GM18505 (cell line): ENCODE results near the gene GSG1L.

Source experiments
- ATAC-seq: cut with Tn5 transposase; IDR thresholded peaks from one replicate; pipeline ENCODE4 v1.9.1; 2021; ENCODE audit not compliant: unreplicated experiment
- POLR2A ChIP-seq: IDR thresholded peaks from 4 replicates; pipeline ENCODE4 v1.6.1; 2011; ENCODE audit warnings: borderline replicate concordance; ENCODE audit not compliant: insufficient read depth, insufficient read length; ENCODE audit errors: extremely low read depth

The GSG1L gene

GRCh38 chr16:28064150-28064549, 636 bp upstream of the GSG1L start:
- ATAC-seq, result no peak

GRCh38 chr16:28062847-28063521, 530 bp downstream of the GSG1L start:
- TF ChIP-seq POLR2A, result no peak
- no peak for ATAC-seq

More at GRCh38 chr16:28064150-28064549, 636 bp upstream of the GSG1L start:
- no peak for TF ChIP-seq POLR2A

DNA sequence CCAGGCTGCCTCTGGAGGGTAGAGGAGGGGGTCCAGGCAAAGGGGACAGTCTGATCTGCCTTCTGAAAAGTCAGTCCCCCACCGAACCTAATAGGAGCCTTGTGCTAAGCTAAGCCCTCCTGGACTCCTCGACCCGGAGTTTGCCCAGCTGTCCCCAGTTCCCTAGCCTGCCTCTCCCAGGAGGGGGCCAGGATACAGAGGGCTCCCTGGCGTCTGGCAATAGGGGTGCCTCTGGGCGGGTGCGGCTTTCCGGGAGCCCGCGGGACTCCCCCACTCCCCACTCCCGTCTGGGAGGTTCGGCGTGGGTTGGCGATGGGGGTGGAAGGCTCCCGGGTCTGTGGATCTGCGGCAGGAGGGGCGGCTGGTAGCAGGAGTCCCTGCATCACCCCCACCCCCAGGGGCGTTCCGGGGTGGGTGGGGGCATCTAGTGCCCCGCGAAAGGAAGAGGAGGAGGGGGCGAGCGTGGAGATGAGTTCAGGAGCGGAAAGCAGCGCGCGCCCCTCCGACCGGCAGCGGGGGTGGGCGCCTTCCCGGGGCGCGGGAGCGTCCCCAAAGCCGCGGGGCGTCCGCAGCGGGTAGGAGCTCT, 1.2 kb downstream of the GSG1L start:
- TF ChIP-seq POLR2A, result no peak
- no peak for ATAC-seq

- ATAC-seq, result no peak
- no peak for TF ChIP-seq POLR2A
Measured at GRCh38 chr16:28061352-28062101, 2.0 kb downstream of the GSG1L start.

DNA sequence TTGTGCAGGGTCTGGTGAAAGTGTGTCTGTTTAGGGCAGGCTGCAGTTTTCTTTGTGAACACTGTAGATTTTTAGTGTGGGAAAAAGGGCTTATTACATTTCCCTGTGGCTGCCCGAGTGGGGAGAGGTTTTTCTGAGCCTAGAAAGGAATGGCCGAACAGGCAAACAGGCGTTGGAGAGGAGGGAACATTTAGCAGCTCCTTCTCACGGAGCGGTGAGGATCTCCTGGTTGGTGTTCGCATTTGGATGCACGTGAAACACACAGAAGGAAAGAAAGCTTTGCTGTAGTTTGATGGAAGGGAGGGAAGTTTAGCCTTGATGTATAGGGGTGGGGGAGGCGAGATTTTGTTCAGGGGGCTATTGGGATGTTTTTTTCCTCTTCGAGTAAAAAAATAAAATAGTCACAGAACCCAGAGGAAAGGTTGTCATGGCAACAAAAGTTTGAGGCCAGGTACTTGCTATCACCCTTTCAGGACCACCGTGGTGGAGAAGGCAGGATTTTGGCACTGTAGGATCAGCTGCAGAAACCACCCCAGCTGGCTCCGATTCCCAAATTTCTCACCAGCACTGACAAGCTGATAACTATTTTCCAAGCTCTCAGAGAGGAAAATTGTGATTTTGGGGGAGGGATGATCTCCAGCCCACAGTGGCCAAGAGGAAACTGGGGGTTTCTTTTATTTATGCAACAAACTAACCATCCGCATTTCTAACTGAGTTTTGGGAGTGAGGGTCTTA, 3.5 kb downstream of the GSG1L start:
- TF ChIP-seq POLR2A, result no peak
- no peak for ATAC-seq

- no peak for ATAC-seq
- no peak for TF ChIP-seq POLR2A
Measured at GRCh38 chr16:28058839-28059589, 4.5 kb downstream of the GSG1L start.

- ATAC-seq, result no peak
- TF ChIP-seq POLR2A, result no peak
Measured at GRCh38 chr16:28057949-28058348, 5.6 kb downstream of the GSG1L start.

GRCh38 chr16:28053461-28053860, 10.1 kb downstream of the GSG1L start:
- no peak for ATAC-seq
- TF ChIP-seq POLR2A, result no peak

DNA sequence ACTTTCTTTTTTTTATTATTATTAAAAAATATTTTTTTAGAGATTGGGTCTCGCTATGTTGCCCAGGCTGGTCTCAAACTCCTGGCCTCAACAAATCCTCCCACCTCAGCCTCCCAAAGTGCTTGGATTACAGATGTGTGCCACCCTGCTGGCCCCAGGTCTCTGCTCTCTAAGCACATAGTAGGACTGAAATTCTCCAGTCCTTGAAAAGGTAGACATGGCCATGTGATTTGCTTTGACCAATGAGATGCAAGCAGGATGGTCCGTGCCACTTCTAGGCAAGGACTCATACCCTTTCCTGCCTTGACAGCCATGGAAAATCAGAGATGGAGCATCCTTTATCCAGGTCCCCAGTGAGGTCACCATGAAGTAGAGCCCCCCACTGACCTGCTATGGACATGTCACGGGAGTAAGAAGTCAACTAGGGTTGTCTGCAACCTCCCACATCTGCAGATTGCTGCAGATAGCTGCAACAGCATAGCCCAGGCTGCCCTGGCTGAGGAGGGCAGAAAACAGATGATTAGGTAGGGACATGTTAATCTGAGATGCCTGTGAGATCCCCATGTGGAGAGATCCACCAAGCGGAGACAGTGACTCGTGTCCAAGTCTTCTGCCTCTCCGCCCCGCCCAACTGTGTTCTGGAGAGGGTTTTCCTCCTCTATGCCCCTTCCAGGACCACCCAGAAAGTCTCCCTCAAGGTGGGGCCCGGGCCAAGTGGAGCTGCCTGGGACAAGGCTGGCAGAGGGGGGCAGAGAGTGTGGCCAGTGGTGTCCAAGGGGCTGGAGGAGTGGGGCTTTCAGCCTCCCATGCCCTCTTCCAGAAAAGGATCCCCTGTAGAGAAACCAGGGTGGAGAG, 11.0 kb downstream of the GSG1L start:
- no peak for TF ChIP-seq POLR2A
- no peak for ATAC-seq

DNA sequence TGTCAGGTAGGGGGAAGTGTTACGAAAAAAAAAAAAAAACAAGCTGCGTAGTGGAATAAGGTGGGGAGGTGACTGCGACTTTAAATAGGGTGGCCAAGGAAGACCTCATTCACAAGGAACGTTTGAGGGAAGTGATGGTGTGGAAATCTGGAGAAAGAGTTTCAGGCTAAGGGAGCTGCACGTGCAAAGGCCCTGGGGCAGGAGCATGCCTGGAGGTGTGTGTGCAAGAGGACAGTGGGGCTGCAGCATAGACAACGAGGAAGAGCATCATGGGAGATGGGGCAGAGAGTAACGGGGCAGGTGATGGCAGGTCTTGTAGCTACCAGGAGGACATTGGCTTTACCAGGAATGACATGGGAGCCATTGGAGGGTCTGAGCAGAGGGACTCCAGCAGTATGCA, 12.0 kb downstream of the GSG1L start:
- no peak for TF ChIP-seq POLR2A
- no peak for ATAC-seq

DNA sequence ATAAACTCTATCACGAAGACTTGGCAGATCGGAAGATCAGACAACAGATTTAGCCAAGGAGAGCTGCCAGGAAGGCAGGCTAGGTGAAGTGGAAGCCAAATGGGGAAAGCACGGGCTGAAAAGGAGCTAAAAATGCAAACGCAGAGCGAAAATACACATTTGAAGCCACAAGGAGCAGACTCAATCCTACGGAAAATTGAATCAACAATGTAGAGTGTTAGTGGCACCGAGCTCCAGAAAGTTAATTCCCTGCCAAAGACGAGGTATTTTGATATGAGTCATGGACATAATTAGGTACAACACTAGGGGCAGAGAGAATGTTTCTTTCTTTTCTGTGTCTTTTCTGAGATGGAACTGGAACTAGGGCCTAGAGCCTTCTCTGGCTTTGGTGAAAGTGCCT, 20.7 kb downstream of the GSG1L start:
- no peak for ATAC-seq
- TF ChIP-seq POLR2A, result no peak

- no peak for TF ChIP-seq POLR2A
- ATAC-seq, result no peak
Measured at GRCh38 chr16:28041615-28042014, 21.9 kb downstream of the GSG1L start.
